Peyer's patch (tissue), 4 donors: ENCODE measurements around the gene VPS45.

ENCODE experiments used
- CTCF ChIP-seq, 6 experiments: fragments of 450-650 bp in 4 of 6; fragments of 200-600 bp in 2 of 6; sonication (generic) in 1 of 6; IDR thresholded peaks; one replicate each; pipeline ENCODE4 v1.5.1; 2017 to 2019; ENCODE audit warnings: antibody characterized with exemption in 6 of 6, mild to moderate bottlenecking in 3 of 6, moderate library complexity in 1 of 6
- POLR2A ChIP-seq, 2 donors: fragments of 450-650 bp; IDR thresholded peaks; one replicate each; pipeline ENCODE4 v1.5.1; 2017; ENCODE audit warnings: antibody characterized with exemption in 2 of 2, mild to moderate bottlenecking in 2 of 2, moderate library complexity in 2 of 2

GRCh38 chr1:150176593-150176992 lies 109.0 kb downstream of the VPS45 start:
- TF ChIP-seq CTCF (IDR thresholded peaks at IDR 0.05) (no peak), POLR2A (IDR thresholded peaks at IDR 0.05) (no peak)
